B cell (primary cell): Measurements from ENCODE around the gene ANKRD10.
"Not testable (repeated sequence)": the region's sequence is repeated elsewhere in the genome, so short reads cannot be mapped to it uniquely, and the experiment has no call there.

Experiments used
- EZH2 ChIP-seq: IDR thresholded peaks from 2 replicates; pipeline ENCODE4 v1.6.1; 2012; ENCODE audit warnings: borderline replicate concordance, low read depth, mild to moderate bottlenecking, moderate library complexity, low read length; ENCODE audit not compliant: insufficient read depth, poor library complexity, severe bottlenecking
- TF ChIP-seq, protein P1 (sequence below): fragments of 200-600 bp; IDR thresholded peaks from one replicate; pipeline ENCODE4 v1.8.0; 2022; ENCODE audit warnings: antibody characterized with exemption, mild to moderate bottlenecking

DNA sequence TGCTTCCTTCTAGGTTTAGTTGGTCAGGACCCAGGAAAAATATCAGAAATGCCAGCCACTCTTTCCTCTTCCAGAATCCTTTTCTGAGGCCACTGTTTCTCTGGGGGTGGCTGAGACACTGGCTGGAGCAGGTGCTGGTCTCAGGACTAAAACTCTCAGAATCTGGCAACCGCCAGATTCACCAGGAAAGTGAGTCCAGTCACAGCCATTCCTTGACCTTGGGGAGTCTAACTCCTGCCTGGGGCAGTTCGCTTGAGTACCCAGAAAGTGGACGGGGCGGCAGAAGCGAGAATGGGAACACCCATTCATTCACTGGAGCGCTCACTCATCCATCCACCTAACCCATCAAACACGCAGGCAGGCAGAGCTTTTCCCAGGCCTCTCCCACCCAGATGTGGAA, 40.7 kb upstream of the ANKRD10 start:
- TF ChIP-seq, protein P1, sequence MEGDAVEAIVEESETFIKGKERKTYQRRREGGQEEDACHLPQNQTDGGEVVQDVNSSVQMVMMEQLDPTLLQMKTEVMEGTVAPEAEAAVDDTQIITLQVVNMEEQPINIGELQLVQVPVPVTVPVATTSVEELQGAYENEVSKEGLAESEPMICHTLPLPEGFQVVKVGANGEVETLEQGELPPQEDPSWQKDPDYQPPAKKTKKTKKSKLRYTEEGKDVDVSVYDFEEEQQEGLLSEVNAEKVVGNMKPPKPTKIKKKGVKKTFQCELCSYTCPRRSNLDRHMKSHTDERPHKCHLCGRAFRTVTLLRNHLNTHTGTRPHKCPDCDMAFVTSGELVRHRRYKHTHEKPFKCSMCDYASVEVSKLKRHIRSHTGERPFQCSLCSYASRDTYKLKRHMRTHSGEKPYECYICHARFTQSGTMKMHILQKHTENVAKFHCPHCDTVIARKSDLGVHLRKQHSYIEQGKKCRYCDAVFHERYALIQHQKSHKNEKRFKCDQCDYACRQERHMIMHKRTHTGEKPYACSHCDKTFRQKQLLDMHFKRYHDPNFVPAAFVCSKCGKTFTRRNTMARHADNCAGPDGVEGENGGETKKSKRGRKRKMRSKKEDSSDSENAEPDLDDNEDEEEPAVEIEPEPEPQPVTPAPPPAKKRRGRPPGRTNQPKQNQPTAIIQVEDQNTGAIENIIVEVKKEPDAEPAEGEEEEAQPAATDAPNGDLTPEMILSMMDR: not testable (repeated sequence)
- TF ChIP-seq EZH2: not testable (repeated sequence)
